ENCODE data around the gene BCL11A. TPM values are rescaled to one million over a fixed set of nuclear protein-coding genes. Genes with fewer than 3 reads are reported as not detected.

Gene BCL11A
- polyA plus RNA-seq, 3 donors from 2014 or later: 0.14 to 0.69 (median 0.29) TPM

- H3K4me1 Mint-ChIP-seq: peaks cover 0 to 5% of the 10 kb centered on the region in 2 donors
Observed at GRCh38 chr2:60413069-60413813, 140.2 kb downstream of the BCL11A start.

GRCh38 chr2:60412620-60413019 lies 140.8 kb downstream of the BCL11A start:
- Mint-ChIP-seq H3K9me3 (no peaks in the 10 kb centered on the region), H3K36me3 (no peaks in the 10 kb centered on the region), H3K27ac (no peak overlapping the region), H3K4me3 (no peak overlapping the region), H3K27me3 (ENCODE audit: low read depth in 3 of 3) (peaks cover 0 to 2% (median 1%) of the 10 kb centered on the region in 3 donors), H3K4me1 (peaks cover 0 to 5% of the 10 kb centered on the region in 2 donors)
- no peak for DNase-seq

More at GRCh38 chr2:60413069-60413813, 140.2 kb downstream of the BCL11A start:
- no peak overlapping the region for H3K27ac Mint-ChIP-seq
- peaks cover 0 to 2% (median 1%) of the 10 kb centered on the region in 3 donors for H3K27me3 Mint-ChIP-seq (ENCODE audit: low read depth in 3 of 3)
- DNase-seq: no peak
- no peaks in the 10 kb centered on the region for H3K9me3 Mint-ChIP-seq
- H3K36me3 Mint-ChIP-seq: no peaks in the 10 kb centered on the region
- H3K4me3 Mint-ChIP-seq: no peak overlapping the region

- peaks cover 0 to 1% (median 0%) of the 10 kb centered on the region in 3 donors for H3K27me3 Mint-ChIP-seq (ENCODE audit: low read depth in 3 of 3)
- no peak for DNase-seq
- no peak overlapping the region for H3K27ac Mint-ChIP-seq
- no peaks in the 10 kb centered on the region for H3K36me3 Mint-ChIP-seq
- no peak overlapping the region for H3K4me3 Mint-ChIP-seq
- peaks cover 0 to 5% of the 10 kb centered on the region in 2 donors for H3K4me1 Mint-ChIP-seq
- no peaks in the 10 kb centered on the region for H3K9me3 Mint-ChIP-seq
Observed at GRCh38 chr2:60412027-60412426, 141.4 kb downstream of the BCL11A start.

- no peak for DNase-seq
- H3K36me3 Mint-ChIP-seq: no peaks in the 10 kb centered on the region
- no peak overlapping the region for H3K27ac Mint-ChIP-seq
- no peaks in the 10 kb centered on the region for H3K9me3 Mint-ChIP-seq
- H3K4me1 Mint-ChIP-seq: peaks cover 0 to 5% of the 10 kb centered on the region in 2 donors
- H3K27me3 Mint-ChIP-seq (ENCODE audit: low read depth in 3 of 3): peaks cover 0 to 2% (median 1%) of the 10 kb centered on the region in 3 donors
- no peak overlapping the region for H3K4me3 Mint-ChIP-seq
Observed at GRCh38 chr2:60411295-60411694, 142.2 kb downstream of the BCL11A start.

GRCh38 chr2:60410456-60411146 lies 142.9 kb downstream of the BCL11A start:
- Mint-ChIP-seq H3K27me3 (ENCODE audit: low read depth in 3 of 3) (peaks cover 0 to 3% (median 1%) of the 10 kb centered on the region in 3 donors), H3K4me3 (no peak overlapping the region), H3K27ac (no peak overlapping the region), H3K9me3 (no peaks in the 10 kb centered on the region), H3K4me1 (peaks cover 0 to 5% of the 10 kb centered on the region in 2 donors), H3K36me3 (no peaks in the 10 kb centered on the region)
- no peak for DNase-seq

GRCh38 chr2:60409531-60409871 lies 144.0 kb downstream of the BCL11A start:
- Mint-ChIP-seq H3K4me1 (peaks cover 0 to 5% of the 10 kb centered on the region in 2 donors), H3K27ac (no peak overlapping the region), H3K4me3 (no peak overlapping the region), H3K9me3 (no peaks in the 10 kb centered on the region), H3K27me3 (ENCODE audit: low read depth in 3 of 3) (peaks cover 0 to 4% (median 1%) of the 10 kb centered on the region in 3 donors), H3K36me3 (no peaks in the 10 kb centered on the region)
- no peak for DNase-seq

- Mint-ChIP-seq H3K9me3 (no peaks in the 10 kb centered on the region), H3K4me1 (peaks cover 0 to 5% of the 10 kb centered on the region in 2 donors), H3K27ac (no peak overlapping the region), H3K36me3 (no peaks in the 10 kb centered on the region), H3K4me3 (no peak overlapping the region), H3K27me3 (ENCODE audit: low read depth in 3 of 3) (peaks cover 0 to 6% (median 1%) of the 10 kb centered on the region in 3 donors)
- DNase-seq: no peak
Observed at GRCh38 chr2:60408811-60409530, 144.5 kb downstream of the BCL11A start.

- H3K9me3 Mint-ChIP-seq: no peaks in the 10 kb centered on the region
- H3K27ac Mint-ChIP-seq: no peak overlapping the region
- H3K36me3 Mint-ChIP-seq: no peaks in the 10 kb centered on the region
- H3K27me3 Mint-ChIP-seq (ENCODE audit: low read depth in 3 of 3): peaks cover 0 to 6% (median 1%) of the 10 kb centered on the region in 3 donors
- H3K4me1 Mint-ChIP-seq: peaks cover 0 to 5% of the 10 kb centered on the region in 2 donors
- no peak overlapping the region for H3K4me3 Mint-ChIP-seq
- no peak for DNase-seq
Observed at GRCh38 chr2:60408207-60408606, 145.2 kb downstream of the BCL11A start.

- H3K9me3 Mint-ChIP-seq: no peaks in the 10 kb centered on the region
- H3K27ac Mint-ChIP-seq: no peak overlapping the region
- H3K4me3 Mint-ChIP-seq: no peak overlapping the region
- DNase-seq: no peak
- peaks cover 0 to 5% of the 10 kb centered on the region in 2 donors for H3K4me1 Mint-ChIP-seq
- H3K27me3 Mint-ChIP-seq (ENCODE audit: low read depth in 3 of 3): peaks cover 0 to 6% (median 0%) of the 10 kb centered on the region in 3 donors
- no peaks in the 10 kb centered on the region for H3K36me3 Mint-ChIP-seq
Observed at GRCh38 chr2:60407398-60407797, 146.1 kb downstream of the BCL11A start.

- Mint-ChIP-seq H3K27me3 (ENCODE audit: low read depth in 3 of 3) (peaks cover 0 to 9% (median 0%) of the 10 kb centered on the region in 3 donors), H3K27ac (no peak overlapping the region), H3K36me3 (no peaks in the 10 kb centered on the region), H3K9me3 (no peaks in the 10 kb centered on the region), H3K4me3 (no peak overlapping the region), H3K4me1 (peaks cover 0 to 2% of the 10 kb centered on the region in 2 donors)
- DNase-seq: no peak
Observed at GRCh38 chr2:60406192-60406591, 147.3 kb downstream of the BCL11A start.

GRCh38 chr2:60405271-60405919 lies 148.1 kb downstream of the BCL11A start:
- Mint-ChIP-seq H3K27me3 (ENCODE audit: low read depth in 3 of 3) (peaks cover 0 to 9% (median 0%) of the 10 kb centered on the region in 3 donors), H3K27ac (no peak overlapping the region), H3K4me3 (no peak overlapping the region), H3K4me1 (peaks cover 8 to 10% of the 10 kb centered on the region in 2 donors), H3K9me3 (no peaks in the 10 kb centered on the region), H3K36me3 (no peaks in the 10 kb centered on the region)
- DNase-seq: no peak
